ENCODE results near the gene ABCB10. TPM values are rescaled to one million over a fixed set of nuclear protein-coding genes. Genes with fewer than 3 reads are reported as not detected.

The ABCB10 gene
- polyA plus RNA-seq, 1 donor (not counting 4 experiments of a cell fraction or from before 2014, with no cell fraction given) = 14.3 TPM

DNA sequence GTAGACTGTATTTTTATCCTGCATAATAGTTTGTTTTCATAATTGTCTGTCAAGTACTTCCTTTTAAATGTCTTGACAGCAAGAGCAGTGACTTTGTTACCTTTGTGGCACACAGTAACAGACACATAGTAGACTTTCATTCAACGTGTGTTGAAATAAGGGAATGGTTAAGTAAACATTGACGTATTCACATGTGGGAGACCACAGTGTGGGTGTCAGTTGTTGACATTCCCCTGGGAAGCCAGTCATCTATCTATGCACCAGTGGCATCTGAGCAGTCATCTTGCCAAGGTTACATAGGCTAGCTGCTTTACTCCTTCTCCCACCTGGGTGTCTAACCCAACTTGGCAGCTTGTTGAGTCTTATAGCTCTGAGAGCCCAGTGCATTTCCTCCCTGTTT, 48.9 kb downstream of the ABCB10 start:
- TF ChIP-seq, protein P1, sequence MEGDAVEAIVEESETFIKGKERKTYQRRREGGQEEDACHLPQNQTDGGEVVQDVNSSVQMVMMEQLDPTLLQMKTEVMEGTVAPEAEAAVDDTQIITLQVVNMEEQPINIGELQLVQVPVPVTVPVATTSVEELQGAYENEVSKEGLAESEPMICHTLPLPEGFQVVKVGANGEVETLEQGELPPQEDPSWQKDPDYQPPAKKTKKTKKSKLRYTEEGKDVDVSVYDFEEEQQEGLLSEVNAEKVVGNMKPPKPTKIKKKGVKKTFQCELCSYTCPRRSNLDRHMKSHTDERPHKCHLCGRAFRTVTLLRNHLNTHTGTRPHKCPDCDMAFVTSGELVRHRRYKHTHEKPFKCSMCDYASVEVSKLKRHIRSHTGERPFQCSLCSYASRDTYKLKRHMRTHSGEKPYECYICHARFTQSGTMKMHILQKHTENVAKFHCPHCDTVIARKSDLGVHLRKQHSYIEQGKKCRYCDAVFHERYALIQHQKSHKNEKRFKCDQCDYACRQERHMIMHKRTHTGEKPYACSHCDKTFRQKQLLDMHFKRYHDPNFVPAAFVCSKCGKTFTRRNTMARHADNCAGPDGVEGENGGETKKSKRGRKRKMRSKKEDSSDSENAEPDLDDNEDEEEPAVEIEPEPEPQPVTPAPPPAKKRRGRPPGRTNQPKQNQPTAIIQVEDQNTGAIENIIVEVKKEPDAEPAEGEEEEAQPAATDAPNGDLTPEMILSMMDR (optimal IDR thresholded peaks at IDR 0.05 in 1 of 3, IDR thresholded peaks at IDR 0.05 in 1 of 3, conservative IDR thresholded peaks at IDR 0.05 in 1 of 3; ENCODE audit: extremely low read depth in 1 of 3, insufficient read depth in 2 of 3, low read length in 3 of 3) = no peak
- no peak for TF ChIP-seq EZH2 (IDR thresholded peaks at IDR 0.05; ENCODE audit: low read length)
- Histone ChIP-seq H3K9me1 (ENCODE audit: control insufficient read depth, extremely low read depth, insufficient read depth, low read length) (no peaks in the 10 kb centered on the region), H3K27me3 (ENCODE audit: control insufficient read depth, extremely low read depth, insufficient read depth, low read length) (no peaks in the 10 kb centered on the region), H3K27ac (ENCODE audit: control insufficient read depth, insufficient read depth, low read length) (no peak overlapping the region), H3K4me2 (ENCODE audit: control insufficient read depth, extremely low read depth, insufficient read depth, low read depth, low read length) (no peak overlapping the region), H3K4me3 (ENCODE audit: control insufficient read depth in 2 of 3, extremely low read depth in 1 of 3, insufficient read depth in 2 of 3, low read depth in 1 of 3, low read length in 3 of 3) (no peak overlapping the region), H4K20me1 (ENCODE audit: control insufficient read depth, extremely low read depth, insufficient read depth, low read length) (no peaks in the 10 kb centered on the region), H3K36me3 (ENCODE audit: control insufficient read depth in 2 of 2, extremely low read depth in 1 of 2, insufficient read depth in 2 of 2, low read length in 2 of 2) (peaks cover 0 to 4% of the 10 kb centered on the region in 2 experiments), H3K79me2 (ENCODE audit: control insufficient read depth, insufficient read depth, low read length) (peaks cover 25% of the 10 kb centered on the region), H3K4me1 (ENCODE audit: control insufficient read depth, extremely low read depth, insufficient read depth, low read length) (peaks cover 17% of the 10 kb centered on the region), H3K9me3 (ENCODE audit: control insufficient read depth, low read depth, low read length) (no peaks in the 10 kb centered on the region), H2AFZ (ENCODE audit: control insufficient read depth, low read length) (no peak overlapping the region), H3K9ac (ENCODE audit: control insufficient read depth, extremely low read depth, insufficient read depth, low read length) (no peak overlapping the region)
- DNase-seq (ENCODE audit: low read depth, low spot score) (no peak), FAIRE-seq (no peak)
- dilution Hi-C loops (cut with MboI; ENCODE audit: extremely low pct_ligation_motif_present, low sequenced_read_pairs) = no loop called here

DNA sequence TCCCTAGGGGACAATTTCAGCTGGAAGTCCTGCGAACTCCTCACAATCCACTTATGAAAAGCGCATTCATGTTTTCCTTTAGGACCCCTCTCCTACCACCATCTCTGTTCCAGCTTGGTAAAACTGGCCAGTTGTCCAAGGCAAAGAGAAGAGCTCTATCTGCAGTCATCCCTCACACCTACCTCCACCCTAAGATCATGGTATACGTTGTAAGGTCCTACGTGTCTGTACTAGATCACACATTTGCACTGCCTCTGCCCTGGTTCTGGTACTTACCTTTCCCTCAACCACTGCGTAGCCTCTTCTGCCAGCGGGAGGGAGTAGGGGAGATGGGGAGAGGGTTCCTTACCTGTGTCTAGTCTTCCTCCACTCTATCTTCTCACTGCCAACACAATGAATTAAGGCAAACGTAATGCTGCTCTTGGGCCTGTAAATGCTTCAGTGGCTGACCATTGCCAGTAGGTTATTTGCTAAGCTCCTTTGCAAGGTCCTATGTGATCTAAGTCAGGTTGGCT, 49.6 kb downstream of the ABCB10 start:
- DNase-seq (ENCODE audit: low read depth, low spot score) (no peak), FAIRE-seq (no peak)
- Histone ChIP-seq H4K20me1 (ENCODE audit: control insufficient read depth, extremely low read depth, insufficient read depth, low read length) (no peaks in the 10 kb centered on the region), H3K4me3 (ENCODE audit: control insufficient read depth in 2 of 3, extremely low read depth in 1 of 3, insufficient read depth in 2 of 3, low read depth in 1 of 3, low read length in 3 of 3) (peak overlapping the region; percentile 70 to 93 (median 92)), H3K36me3 (ENCODE audit: control insufficient read depth in 2 of 2, extremely low read depth in 1 of 2, insufficient read depth in 2 of 2, low read length in 2 of 2) (peaks cover 0 to 4% of the 10 kb centered on the region in 2 experiments), H3K9me3 (ENCODE audit: control insufficient read depth, low read depth, low read length) (no peaks in the 10 kb centered on the region), H2AFZ (ENCODE audit: control insufficient read depth, low read length) (peak overlapping the region; percentile 100), H3K27me3 (ENCODE audit: control insufficient read depth, extremely low read depth, insufficient read depth, low read length) (no peaks in the 10 kb centered on the region), H3K9ac (ENCODE audit: control insufficient read depth, extremely low read depth, insufficient read depth, low read length) (peak overlapping the region; percentile 97), H3K27ac (ENCODE audit: control insufficient read depth, insufficient read depth, low read length) (peak overlapping the region; percentile 98), H3K4me1 (ENCODE audit: control insufficient read depth, extremely low read depth, insufficient read depth, low read length) (peaks cover 17% of the 10 kb centered on the region), H3K9me1 (ENCODE audit: control insufficient read depth, extremely low read depth, insufficient read depth, low read length) (no peaks in the 10 kb centered on the region), H3K79me2 (ENCODE audit: control insufficient read depth, insufficient read depth, low read length) (peaks cover 25% of the 10 kb centered on the region), H3K4me2 (ENCODE audit: control insufficient read depth, extremely low read depth, insufficient read depth, low read depth, low read length) (peak overlapping the region; percentile 100)
- dilution Hi-C loops (cut with MboI; ENCODE audit: extremely low pct_ligation_motif_present, low sequenced_read_pairs) = no loop called here
- no peak for TF ChIP-seq EZH2 (IDR thresholded peaks at IDR 0.05; ENCODE audit: low read length)
- TF ChIP-seq, protein P1 (optimal IDR thresholded peaks at IDR 0.05 in 1 of 3, IDR thresholded peaks at IDR 0.05 in 1 of 3, conservative IDR thresholded peaks at IDR 0.05 in 1 of 3; ENCODE audit: extremely low read depth in 1 of 3, insufficient read depth in 2 of 3, low read length in 3 of 3) = no peak

All from keratinocyte (primary cell).